ENCODE measurements around the gene DCLRE1A. TPM values are rescaled to one million over a fixed set of nuclear protein-coding genes. Genes with fewer than 3 reads are reported as not detected.

The DCLRE1A gene
- total and polyA plus RNA-seq, 2 donors (not counting 1 experiment from before 2014, with no cell fraction given), result 1.4 to 2.4 TPM

DNA sequence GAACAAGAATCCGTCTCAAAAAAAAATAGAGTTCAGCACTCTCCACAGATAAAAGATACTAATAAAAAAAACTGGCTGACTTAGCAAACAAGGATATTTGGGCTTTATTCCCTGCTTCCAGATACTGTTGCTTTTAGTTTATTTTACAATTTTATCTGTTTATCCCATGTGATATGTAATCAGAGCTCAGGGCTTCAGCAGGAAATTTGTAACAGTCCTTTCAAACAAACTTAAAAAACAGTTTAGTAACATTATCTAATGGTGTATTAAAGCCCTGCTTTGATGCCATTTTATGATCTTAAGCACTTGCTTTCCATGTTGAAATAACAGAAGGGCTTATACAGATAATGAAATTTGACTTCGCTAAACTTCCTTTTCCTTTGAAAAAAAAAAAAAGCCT is 28.1 kb downstream of the DCLRE1A start:
- intact Hi-C loops (cut with micrococcal nuclease), result no loop called here
- no peaks in the 10 kb centered on the region for H3K4me1 ChIP-seq (ENCODE audit: control insufficient read depth in 2 of 2, insufficient read depth in 2 of 2, low read length in 2 of 2)
- Mint-ChIP-seq H3K9me3 (ENCODE audit: insufficient read depth) (peaks cover 2% of the 10 kb centered on the region), H3K27me3 (peaks cover 7% of the 10 kb centered on the region), H3K4me3 (no peak overlapping the region), H3K4me1 (peaks cover 3% of the 10 kb centered on the region), H3K27ac (no peak overlapping the region)
- no peak overlapping the region for H3K4me2 ChIP-seq (replicated peaks; ENCODE audit: low read depth, low read length, poor library complexity, severe bottlenecking)
- WGBS (ENCODE audit: insufficient coverage), result no CpG with 5 or more reads among the region's 2 CpGs
- no peak for ATAC-seq (ENCODE audit: low read depth)
- no peak for DNase-seq
- CTCF ChIA-PET, result no interaction called here
- H2AFZ ChIP-seq (ENCODE audit: insufficient read depth, low read depth, low read length, poor library complexity, severe bottlenecking), result no peak overlapping the region
- H4K20me1 ChIP-seq (ENCODE audit: control insufficient read depth, insufficient read depth, low read length, poor library complexity, severe bottlenecking), result no peaks in the 10 kb centered on the region
- no peak overlapping the region for H3K27ac ChIP-seq (ENCODE audit: low read length in 2 of 2)
- H3K79me2 ChIP-seq (ENCODE audit: control insufficient read depth, insufficient read depth, low read length), result no peaks in the 10 kb centered on the region
- H3K9me3 ChIP-seq (ENCODE audit: control extremely low read depth in 1 of 3, control insufficient read depth in 2 of 3, insufficient read depth in 1 of 3, low read length in 2 of 3), result peaks cover 0 to 14% (median 8%) of the 10 kb centered on the region in 3 donors
- POLR2A ChIA-PET, result no interaction called here
- no peak overlapping the region for H3K4me3 ChIP-seq (ENCODE audit: control extremely low read depth in 1 of 5, extremely low read depth in 1 of 5, insufficient read depth in 1 of 5, low read depth in 2 of 5, low read length in 4 of 5)
- no peak for TF ChIP-seq EZH2 (IDR thresholded peaks at IDR 0.05; ENCODE audit: borderline replicate concordance, insufficient read depth, low read depth, low read length, poor library complexity, severe bottlenecking)
- TF ChIP-seq, protein P1, sequence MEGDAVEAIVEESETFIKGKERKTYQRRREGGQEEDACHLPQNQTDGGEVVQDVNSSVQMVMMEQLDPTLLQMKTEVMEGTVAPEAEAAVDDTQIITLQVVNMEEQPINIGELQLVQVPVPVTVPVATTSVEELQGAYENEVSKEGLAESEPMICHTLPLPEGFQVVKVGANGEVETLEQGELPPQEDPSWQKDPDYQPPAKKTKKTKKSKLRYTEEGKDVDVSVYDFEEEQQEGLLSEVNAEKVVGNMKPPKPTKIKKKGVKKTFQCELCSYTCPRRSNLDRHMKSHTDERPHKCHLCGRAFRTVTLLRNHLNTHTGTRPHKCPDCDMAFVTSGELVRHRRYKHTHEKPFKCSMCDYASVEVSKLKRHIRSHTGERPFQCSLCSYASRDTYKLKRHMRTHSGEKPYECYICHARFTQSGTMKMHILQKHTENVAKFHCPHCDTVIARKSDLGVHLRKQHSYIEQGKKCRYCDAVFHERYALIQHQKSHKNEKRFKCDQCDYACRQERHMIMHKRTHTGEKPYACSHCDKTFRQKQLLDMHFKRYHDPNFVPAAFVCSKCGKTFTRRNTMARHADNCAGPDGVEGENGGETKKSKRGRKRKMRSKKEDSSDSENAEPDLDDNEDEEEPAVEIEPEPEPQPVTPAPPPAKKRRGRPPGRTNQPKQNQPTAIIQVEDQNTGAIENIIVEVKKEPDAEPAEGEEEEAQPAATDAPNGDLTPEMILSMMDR (IDR thresholded peaks at IDR 0.05), result no peak
- H3K36me3 ChIP-seq (replicated peaks in 1 of 2; ENCODE audit: control extremely low read depth in 1 of 2, control insufficient read depth in 1 of 2, extremely low read depth in 1 of 2, insufficient read depth in 2 of 2, low read length in 1 of 2), result no peaks in the 10 kb centered on the region
- H3K9ac ChIP-seq (ENCODE audit: low read length), result no peak overlapping the region
- H3K27me3 ChIP-seq (replicated peaks in 1 of 4; ENCODE audit: control extremely low read depth in 1 of 4, control insufficient read depth in 3 of 4, insufficient read depth in 4 of 4, low read length in 3 of 4), result no peaks in the 10 kb centered on the region

DNA sequence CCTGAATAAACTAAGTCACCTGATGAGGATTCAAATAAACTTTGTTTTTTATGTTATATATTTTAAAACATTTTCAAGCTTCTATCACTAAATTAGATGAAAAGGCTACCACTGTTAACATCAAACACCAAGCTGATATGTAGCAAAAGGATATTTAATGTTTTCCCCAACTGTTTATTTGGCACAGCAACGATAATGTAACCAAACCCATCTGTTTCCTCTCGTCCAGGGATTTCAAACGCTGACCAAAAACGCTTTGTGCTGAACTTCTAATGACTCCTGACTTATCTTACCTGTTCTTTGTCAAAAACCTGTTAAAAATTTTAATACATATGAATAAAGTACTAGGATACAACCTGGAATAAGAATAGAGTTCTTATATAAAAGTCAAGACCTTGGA is 30.5 kb downstream of the DCLRE1A start:
- Histone ChIP-seq H3K79me2 (ENCODE audit: control insufficient read depth, insufficient read depth, low read length) (no peaks in the 10 kb centered on the region), H3K4me3 (ENCODE audit: control extremely low read depth in 1 of 5, extremely low read depth in 1 of 5, insufficient read depth in 1 of 5, low read depth in 2 of 5, low read length in 4 of 5) (no peak overlapping the region), H3K27ac (ENCODE audit: low read length in 2 of 2) (no peak overlapping the region), H3K4me1 (ENCODE audit: control insufficient read depth in 2 of 2, insufficient read depth in 2 of 2, low read length in 2 of 2) (no peaks in the 10 kb centered on the region), H3K36me3 (replicated peaks in 1 of 2; ENCODE audit: control extremely low read depth in 1 of 2, control insufficient read depth in 1 of 2, extremely low read depth in 1 of 2, insufficient read depth in 2 of 2, low read length in 1 of 2) (no peaks in the 10 kb centered on the region), H3K9ac (ENCODE audit: low read length) (no peak overlapping the region), H4K20me1 (ENCODE audit: control insufficient read depth, insufficient read depth, low read length, poor library complexity, severe bottlenecking) (no peaks in the 10 kb centered on the region), H3K9me3 (ENCODE audit: control extremely low read depth in 1 of 3, control insufficient read depth in 2 of 3, insufficient read depth in 1 of 3, low read length in 2 of 3) (peaks cover 0 to 6% (median 2%) of the 10 kb centered on the region in 3 donors), H3K4me2 (replicated peaks; ENCODE audit: low read depth, low read length, poor library complexity, severe bottlenecking) (no peak overlapping the region), H2AFZ (ENCODE audit: insufficient read depth, low read depth, low read length, poor library complexity, severe bottlenecking) (no peak overlapping the region), H3K27me3 (replicated peaks in 1 of 4; ENCODE audit: control extremely low read depth in 1 of 4, control insufficient read depth in 3 of 4, insufficient read depth in 4 of 4, low read length in 3 of 4) (no peaks in the 10 kb centered on the region)
- no peak overlapping the region for H3K27ac Mint-ChIP-seq
- ATAC-seq (ENCODE audit: low read depth), result no peak
- intact Hi-C loops (cut with micrococcal nuclease), result no loop called here
- ChIA-PET POLR2A (no interaction called here), CTCF (no interaction called here)
- no CpG with 5 or more reads among the region's 4 CpGs for WGBS (ENCODE audit: insufficient coverage)
- no peak for TF ChIP-seq EZH2 (IDR thresholded peaks at IDR 0.05; ENCODE audit: borderline replicate concordance, insufficient read depth, low read depth, low read length, poor library complexity, severe bottlenecking)
- TF ChIP-seq, protein P1 (IDR thresholded peaks at IDR 0.05), result no peak
- H3K4me3 Mint-ChIP-seq, result no peak overlapping the region
- no peaks in the 10 kb centered on the region for H3K4me1 Mint-ChIP-seq
- H3K9me3 Mint-ChIP-seq (ENCODE audit: insufficient read depth), result no peaks in the 10 kb centered on the region
- no peak for DNase-seq
- peaks cover 15% of the 10 kb centered on the region for H3K27me3 Mint-ChIP-seq

All from B cell (primary cell).